ENCODE results near the gene CSNK1D. TPM values are rescaled to one million over a fixed set of nuclear protein-coding genes. Genes with fewer than 3 reads are reported as not detected.

Gene CSNK1D
- total and polyA plus RNA-seq, 9 donors: 46.0 to 160 (median 121) TPM

- 69 to 84% (median 80%) methylated on average over 8 of the region's 8 CpGs for WGBS, 3 donors
- Histone ChIP-seq H3K27me3 (no peaks in the 10 kb centered on the region), H3K27ac (no peak overlapping the region), H3K4me3 (no peak overlapping the region), H3K36me3 (no peaks in the 10 kb centered on the region), H3K9me3 (no peaks in the 10 kb centered on the region), H3K4me1 (ENCODE audit: insufficient read depth) (no peaks in the 10 kb centered on the region)
- no peak for DNase-seq
- intact Hi-C loops (cut with DNase I): no loop called here
- TF ChIP-seq POLR2A (IDR thresholded peaks at IDR 0.05) (no peak), EP300 (IDR thresholded peaks at IDR 0.05) (no peak), CTCF (IDR thresholded peaks at IDR 0.05) (no peak)
These were observed 48.8 kb downstream of the CSNK1D start for GRCh38 chr17:82224666-82225065.

GRCh38 chr17:82223517-82223916, 50.0 kb downstream of the CSNK1D start:
- Histone ChIP-seq H3K4me1 (ENCODE audit: insufficient read depth) (no peaks in the 10 kb centered on the region), H3K4me3 (no peak overlapping the region), H3K9me3 (no peaks in the 10 kb centered on the region), H3K36me3 (no peaks in the 10 kb centered on the region), H3K27me3 (no peaks in the 10 kb centered on the region), H3K27ac (no peak overlapping the region)
- no peak for DNase-seq
- 74 to 83% (median 81%) methylated on average over 5 of the region's 5 CpGs for WGBS, 3 donors
- TF ChIP-seq CTCF (IDR thresholded peaks at IDR 0.05): no peak
- no peak for TF ChIP-seq EP300 (IDR thresholded peaks at IDR 0.05)
- TF ChIP-seq POLR2A (IDR thresholded peaks at IDR 0.05): no peak
- intact Hi-C loops (cut with DNase I): no loop called here

- no peak for TF ChIP-seq POLR2A (IDR thresholded peaks at IDR 0.05)
- TF ChIP-seq EP300 (IDR thresholded peaks at IDR 0.05): no peak
- TF ChIP-seq CTCF (IDR thresholded peaks at IDR 0.05): no peak
- Histone ChIP-seq H3K27me3 (no peaks in the 10 kb centered on the region), H3K36me3 (no peaks in the 10 kb centered on the region), H3K4me3 (no peak overlapping the region), H3K9me3 (no peaks in the 10 kb centered on the region), H3K4me1 (ENCODE audit: insufficient read depth) (no peaks in the 10 kb centered on the region), H3K27ac (no peak overlapping the region)
- no peak for DNase-seq
- WGBS, 3 donors: 34 to 43% (median 39%) methylated on average over 10 of the region's 10 CpGs
- intact Hi-C loops (cut with DNase I): no loop called here
These were observed 50.7 kb downstream of the CSNK1D start for GRCh38 chr17:82222816-82223215.

GRCh38 chr17:82221341-82221902, 52.1 kb downstream of the CSNK1D start:
- Histone ChIP-seq H3K4me3 (no peak overlapping the region), H3K27ac (no peak overlapping the region), H3K4me1 (ENCODE audit: insufficient read depth) (no peaks in the 10 kb centered on the region), H3K36me3 (no peaks in the 10 kb centered on the region), H3K9me3 (no peaks in the 10 kb centered on the region), H3K27me3 (no peaks in the 10 kb centered on the region)
- TF ChIP-seq EP300 (IDR thresholded peaks at IDR 0.05) (no peak), CTCF (IDR thresholded peaks at IDR 0.05) (no peak), POLR2A (IDR thresholded peaks at IDR 0.05) (no peak)
- no peak for DNase-seq
- WGBS, 3 donors: 62 to 72% (median 65%) methylated on average over 10 of the region's 10 CpGs
- intact Hi-C loops (cut with DNase I): no loop called here

Measured in ovary (tissue), 9 donors.